Adipose tissue (tissue), 3 donors: ENCODE measurements around the gene PNRC2. TPM values are rescaled to one million over a fixed set of nuclear protein-coding genes. Genes with fewer than 3 reads are reported as not detected.
"Not testable (repeated sequence)": the region's sequence is repeated elsewhere in the genome, so short reads cannot be mapped to it uniquely, and the experiment has no call there.

ENCODE experiments used
- H3K27ac ChIP-seq: one replicate; pipeline ENCODE4 v1.5.1; 2013; ENCODE audit warnings: low read depth, low read length
- WGBS, 3 donors: extraction: QIAGEN DNeasy Blood & Tissue Kit; methylation state at CpG; one replicate each; pipeline ENCODE4 v1.1.7; 2013; 5-methylcytosine and 5-hydroxymethylcytosine counted together
- polyA plus RNA-seq, 3 donors: library from polyadenylated mRNA; stranded (reverse); fragments of 200-250 nt; gene quantifications; one replicate each; pipeline ENCODE4 v1.2.3, GENCODE V29; 2013
- donor health status: healthy with polysubstance abuse.
- donor health status: Bipolar disorder and iron deficiency.
- donor health status: healthy.

Gene PNRC2
- polyA plus RNA-seq, 3 donors, result 27.6 to 113 (median 85.2) TPM

GRCh38 chr1:24010650-24011049 lies 51.0 kb downstream of the PNRC2 start:
- WGBS, 3 donors, result 22 to 75% (median 70%) methylated on average over 3 of the region's 5 CpGs
- no peak overlapping the region for H3K27ac ChIP-seq

DNA sequence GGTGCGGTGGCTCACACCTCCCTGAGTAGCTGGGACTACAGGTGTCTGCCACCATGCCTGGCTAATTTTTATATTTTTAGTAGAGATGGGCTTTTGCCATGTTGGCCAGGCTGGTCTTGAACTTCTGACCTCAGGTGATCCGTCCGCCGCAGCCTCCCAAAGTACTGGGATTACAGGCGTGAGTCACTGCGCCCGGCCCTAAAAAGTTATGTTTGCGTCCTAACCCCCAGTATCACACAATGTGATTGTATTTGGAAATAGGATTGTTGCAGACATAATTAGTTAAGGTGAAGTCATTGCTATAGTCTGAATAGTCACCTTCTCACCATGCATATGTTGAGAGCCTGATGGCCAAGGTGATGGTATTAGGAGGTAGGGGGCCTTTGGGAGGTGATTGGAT lies 53.2 kb downstream of the PNRC2 start:
- not testable (repeated sequence) for H3K27ac ChIP-seq
- 97 to 99% (median 97%) methylated on average over 8 of the region's 8 CpGs for WGBS, 3 donors

Other genes with a start within 250 kb of the PNRC2 start
- gene ELOA, start 216.4 kb upstream of the PNRC2 start, polyA plus RNA-seq, result 10 to 100 TPM; 15.7 to 31.1 (median 24.2) TPM
- gene PITHD1, start 181.4 kb upstream of the PNRC2 start, polyA plus RNA-seq, result 10 to 100 TPM; 23.6 to 41.9 (median 38.8) TPM
- 10 to 100 TPM; 29.9 to 46.0 (median 41.2) TPM for gene LYPLA2, start 168.7 kb upstream of the PNRC2 start, polyA plus RNA-seq
- gene GALE, start 159.1 kb upstream of the PNRC2 start, polyA plus RNA-seq, result 10 to 100 TPM; 12.8 to 36.2 (median 15.4) TPM
- 10 to 100 TPM; 27.3 to 40.5 (median 38.9) TPM for gene HMGCL, start 134.4 kb upstream of the PNRC2 start, polyA plus RNA-seq
- 10 to 100 TPM; 13.8 to 17.1 (median 14.5) TPM for gene FUCA1, start 91.5 kb upstream of the PNRC2 start, polyA plus RNA-seq
- gene CNR2, start 46.5 kb upstream of the PNRC2 start, polyA plus RNA-seq, result under 1 TPM; 0.03 to 0.11 (median 0.06) TPM
- 10 to 100 TPM; 27.4 to 61.7 (median 56.8) TPM for gene SRSF10, start 20.5 kb downstream of the PNRC2 start, polyA plus RNA-seq
- gene MYOM3, start 152.3 kb downstream of the PNRC2 start, polyA plus RNA-seq, result under 1 TPM; 0.33 to 0.76 (median 0.34) TPM
- 100 to 1,000 TPM in 1 of 3 donors, under 1 TPM in 2; 0.25 to 200 (median 0.34) TPM for gene IL22RA1, start 183.3 kb downstream of the PNRC2 start, polyA plus RNA-seq
- 1 to 10 TPM in 1 of 3 donors, under 1 TPM in 1, not detected in 1; 0.10 to 2.3 TPM for gene IFNLR1, start 227.5 kb downstream of the PNRC2 start, polyA plus RNA-seq